SK-N-SH treated with all-trans-retinoic acid at 6 μM for 48 hours (cell line): ENCODE measurements around the gene GABARAPL1.

Source experiments
- ATAC-seq: fragments of 200-7000 bp; cut with Tn5 transposase; 3 replicates; pipeline ENCODE4 v1.9.1; 2020; ENCODE audit warnings: mild to moderate bottlenecking, moderate library complexity
- ARNTL ChIP-seq: fragments of 450-650 bp; formaldehyde crosslinking; IDR thresholded peaks from 2 replicates; pipeline ENCODE4 v1.5.0; 2020; ENCODE audit warnings: low read depth, mild to moderate bottlenecking, moderate library complexity, borderline replicate concordance
- BACH2 ChIP-seq: fragments of 250-450 bp; sonication (Bioruptor Pico); IDR thresholded peaks from 2 replicates; pipeline ENCODE4 v1.9.0; 2021; ENCODE audit warnings: mild to moderate bottlenecking, borderline replicate concordance
- CREB5 ChIP-seq: fragments of 250-450 bp; sonication (Bioruptor Pico); IDR thresholded peaks from 2 replicates; pipeline ENCODE4 v1.5.1; 2020; ENCODE audit warnings: low read depth, mild to moderate bottlenecking, moderate library complexity
- CSDC2 ChIP-seq: fragments of 250-450 bp; sonication (Bioruptor Pico); IDR thresholded peaks from 2 replicates; pipeline ENCODE4 v1.5.0; 2020; ENCODE audit warnings: mild to moderate bottlenecking, moderate library complexity
- CSRNP3 ChIP-seq: fragments of 250-450 bp; sonication (Bioruptor Pico); IDR thresholded peaks from 2 replicates; pipeline ENCODE4 v1.5.1; 2021; ENCODE audit warnings: mild to moderate bottlenecking, moderate library complexity
- ESRRG ChIP-seq: fragments of 250-450 bp; sonication (Bioruptor Pico); IDR thresholded peaks from 2 replicates; pipeline ENCODE4 v1.6.1; 2021; ENCODE audit warnings: mild to moderate bottlenecking
- GLIS3 ChIP-seq: fragments of 250-450 bp; sonication (Bioruptor Pico); IDR thresholded peaks from 2 replicates; pipeline ENCODE4 v1.5.0; 2020; ENCODE audit warnings: mild to moderate bottlenecking, moderate library complexity
- ISL1 ChIP-seq: fragments of 250-450 bp; sonication (Bioruptor Pico); IDR thresholded peaks from 2 replicates; pipeline ENCODE4 v2.1.2; 2022; ENCODE audit warnings: mild to moderate bottlenecking, moderate library complexity
- RARB ChIP-seq: fragments of 250-450 bp; sonication (Bioruptor Pico); IDR thresholded peaks from 2 replicates; pipeline ENCODE4 v1.8.0; 2021; ENCODE audit warnings: mild to moderate bottlenecking, moderate library complexity
- TCF4 ChIP-seq: fragments of 250-450 bp; sonication (Bioruptor Pico); IDR thresholded peaks from 2 replicates; pipeline ENCODE4 v1.8.0; 2021; ENCODE audit warnings: mild to moderate bottlenecking, moderate library complexity, borderline replicate concordance
- TOX ChIP-seq: fragments of 250-450 bp; sonication (Bioruptor Pico); IDR thresholded peaks from 2 replicates; pipeline ENCODE4 v1.8.0; 2021; ENCODE audit warnings: mild to moderate bottlenecking, moderate library complexity, borderline replicate concordance
- ZFP3 ChIP-seq: fragments of 250-450 bp; sonication (Bioruptor Pico); IDR thresholded peaks from 2 replicates; pipeline ENCODE4 v1.5.0; 2020; ENCODE audit warnings: mild to moderate bottlenecking, moderate library complexity
- ZFP30 ChIP-seq: fragments of 450-650 bp; formaldehyde crosslinking; IDR thresholded peaks from 2 replicates; pipeline ENCODE4 v1.5.0; 2022; ENCODE audit warnings: mild to moderate bottlenecking, moderate library complexity
- ZNF565 ChIP-seq: fragments of 450-650 bp; formaldehyde crosslinking; conservative IDR thresholded peaks from 2 replicates; pipeline ENCODE4 v1.5.0; 2020; ENCODE audit warnings: low read depth, mild to moderate bottlenecking, moderate library complexity
- ZNF70 ChIP-seq: fragments of 450-650 bp; formaldehyde crosslinking; IDR thresholded peaks from 2 replicates; pipeline ENCODE4 v1.5.0; 2020; ENCODE audit warnings: mild to moderate bottlenecking, moderate library complexity
- ZNF8 ChIP-seq: fragments of 450-650 bp; formaldehyde crosslinking; IDR thresholded peaks from 2 replicates; pipeline ENCODE4 v1.5.0; 2020; ENCODE audit warnings: mild to moderate bottlenecking, moderate library complexity
- TF ChIP-seq, protein P1 (sequence below): fragments of 250-450 bp; sonication (Bioruptor Pico); IDR thresholded peaks from 2 replicates; pipeline ENCODE4 v1.5.0; 2020; ENCODE audit warnings: mild to moderate bottlenecking, moderate library complexity
- TF ChIP-seq, protein P2 (sequence below): fragments of 250-450 bp; sonication (Bioruptor Pico); IDR thresholded peaks from 2 replicates; pipeline ENCODE4 v1.8.0; 2021; ENCODE audit warnings: low read depth, mild to moderate bottlenecking, moderate library complexity, borderline replicate concordance
- TF ChIP-seq, protein P3 (sequence below): fragments of 250-450 bp; sonication (Bioruptor Pico); IDR thresholded peaks from 2 replicates; pipeline ENCODE4 v1.8.0; 2020; ENCODE audit warnings: mild to moderate bottlenecking, moderate library complexity, borderline replicate concordance

The GABARAPL1 gene

DNA sequence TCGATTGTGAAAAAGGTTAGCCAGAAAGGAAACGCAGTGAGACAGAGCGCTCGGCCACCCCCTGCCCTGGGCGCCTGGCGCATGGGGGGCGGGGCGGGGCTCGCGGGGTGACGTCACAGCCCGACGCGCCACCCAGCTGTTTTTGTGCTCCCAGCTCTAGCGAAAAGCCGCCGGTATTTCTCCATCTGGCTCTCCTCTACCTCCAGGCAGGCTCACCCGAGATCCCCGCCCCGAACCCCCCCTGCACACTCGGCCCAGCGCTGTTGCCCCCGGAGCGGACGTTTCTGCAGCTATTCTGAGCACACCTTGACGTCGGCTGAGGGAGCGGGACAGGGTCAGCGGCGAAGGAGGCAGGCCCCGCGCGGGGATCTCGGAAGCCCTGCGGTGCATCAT, at the start of gene GABARAPL1:
GABARAPL1 (plus strand) TSS at position 139 of the 393 bp plus-strand sequence; CDS start at position 392, 253 bp downstream.
- TF ChIP-seq ARNTL (CRISPR knock-in tag) (no peak), CSRNP3 (no peak), ZFP3 (CRISPR knock-in tag) (no peak), CSDC2 (no peak)
- TF ChIP-seq, protein P1, sequence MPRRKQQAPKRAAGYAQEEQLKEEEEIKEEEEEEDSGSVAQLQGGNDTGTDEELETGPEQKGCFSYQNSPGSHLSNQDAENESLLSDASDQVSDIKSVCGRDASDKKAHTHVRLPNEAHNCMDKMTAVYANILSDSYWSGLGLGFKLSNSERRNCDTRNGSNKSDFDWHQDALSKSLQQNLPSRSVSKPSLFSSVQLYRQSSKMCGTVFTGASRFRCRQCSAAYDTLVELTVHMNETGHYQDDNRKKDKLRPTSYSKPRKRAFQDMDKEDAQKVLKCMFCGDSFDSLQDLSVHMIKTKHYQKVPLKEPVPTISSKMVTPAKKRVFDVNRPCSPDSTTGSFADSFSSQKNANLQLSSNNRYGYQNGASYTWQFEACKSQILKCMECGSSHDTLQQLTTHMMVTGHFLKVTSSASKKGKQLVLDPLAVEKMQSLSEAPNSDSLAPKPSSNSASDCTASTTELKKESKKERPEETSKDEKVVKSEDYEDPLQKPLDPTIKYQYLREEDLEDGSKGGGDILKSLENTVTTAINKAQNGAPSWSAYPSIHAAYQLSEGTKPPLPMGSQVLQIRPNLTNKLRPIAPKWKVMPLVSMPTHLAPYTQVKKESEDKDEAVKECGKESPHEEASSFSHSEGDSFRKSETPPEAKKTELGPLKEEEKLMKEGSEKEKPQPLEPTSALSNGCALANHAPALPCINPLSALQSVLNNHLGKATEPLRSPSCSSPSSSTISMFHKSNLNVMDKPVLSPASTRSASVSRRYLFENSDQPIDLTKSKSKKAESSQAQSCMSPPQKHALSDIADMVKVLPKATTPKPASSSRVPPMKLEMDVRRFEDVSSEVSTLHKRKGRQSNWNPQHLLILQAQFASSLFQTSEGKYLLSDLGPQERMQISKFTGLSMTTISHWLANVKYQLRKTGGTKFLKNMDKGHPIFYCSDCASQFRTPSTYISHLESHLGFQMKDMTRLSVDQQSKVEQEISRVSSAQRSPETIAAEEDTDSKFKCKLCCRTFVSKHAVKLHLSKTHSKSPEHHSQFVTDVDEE: no peak
- TF ChIP-seq, protein P2, sequence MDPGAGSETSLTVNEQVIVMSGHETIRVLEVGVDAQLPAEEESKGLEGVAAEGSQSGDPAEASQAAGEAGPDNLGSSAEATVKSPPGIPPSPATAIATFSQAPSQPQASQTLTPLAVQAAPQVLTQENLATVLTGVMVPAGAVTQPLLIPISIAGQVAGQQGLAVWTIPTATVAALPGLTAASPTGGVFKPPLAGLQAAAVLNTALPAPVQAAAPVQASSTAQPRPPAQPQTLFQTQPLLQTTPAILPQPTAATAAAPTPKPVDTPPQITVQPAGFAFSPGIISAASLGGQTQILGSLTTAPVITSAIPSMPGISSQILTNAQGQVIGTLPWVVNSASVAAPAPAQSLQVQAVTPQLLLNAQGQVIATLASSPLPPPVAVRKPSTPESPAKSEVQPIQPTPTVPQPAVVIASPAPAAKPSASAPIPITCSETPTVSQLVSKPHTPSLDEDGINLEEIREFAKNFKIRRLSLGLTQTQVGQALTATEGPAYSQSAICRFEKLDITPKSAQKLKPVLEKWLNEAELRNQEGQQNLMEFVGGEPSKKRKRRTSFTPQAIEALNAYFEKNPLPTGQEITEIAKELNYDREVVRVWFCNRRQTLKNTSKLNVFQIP: no peak
- peak; percentile 76 for ATAC-seq

DNA sequence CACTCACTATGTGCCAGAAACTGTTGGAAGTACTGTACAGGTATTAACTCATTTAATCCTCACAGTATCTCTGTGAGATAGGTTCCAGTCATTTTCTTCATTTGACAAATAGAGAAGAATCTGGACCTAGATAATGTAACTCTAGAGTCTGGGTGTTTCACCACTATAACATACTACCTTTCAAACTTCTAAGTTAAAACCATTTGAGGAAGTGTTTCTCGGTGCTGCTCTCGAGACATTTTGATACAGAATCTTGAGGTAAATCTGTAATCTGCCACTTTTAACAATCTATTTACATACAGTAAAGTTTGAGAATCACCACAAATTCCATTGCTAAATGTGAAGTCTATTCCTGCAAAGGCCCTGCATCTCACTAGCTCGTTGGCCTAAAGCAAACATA, 49.6 kb upstream of the GABARAPL1 start:
- TF ChIP-seq ZNF565 (CRISPR knock-in tag) (no peak), BACH2 (CRISPR knock-in tag) (no peak), GLIS3 (CRISPR knock-in tag) (no peak), CSDC2 (no peak), ISL1 (no peak)
- TF ChIP-seq, all 23 proteins: peak for 0
- no peak for ATAC-seq

DNA sequence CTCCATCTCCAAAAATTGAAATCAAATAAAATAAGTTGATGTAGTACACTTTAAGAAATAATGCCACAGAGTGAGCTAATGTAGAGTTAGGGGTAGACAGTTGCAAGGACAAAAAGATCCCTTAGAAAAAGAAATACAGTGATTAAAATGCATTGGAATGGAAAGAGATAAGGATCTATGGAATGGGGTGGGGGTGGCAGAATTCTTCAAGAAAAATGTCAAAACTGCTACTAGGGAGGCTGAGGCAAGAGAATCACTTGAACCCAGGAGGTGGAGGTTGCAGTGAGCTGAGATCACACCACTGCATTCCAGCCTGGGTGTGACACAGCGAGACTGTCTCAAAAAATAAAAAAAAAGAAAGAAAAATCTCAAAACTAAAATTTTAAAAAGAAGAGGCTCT, 47.3 kb upstream of the GABARAPL1 start:
- TF ChIP-seq RARB (CRISPR knock-in tag) (no peak), ISL1 (no peak), GLIS3 (CRISPR knock-in tag) (no peak), ZNF70 (CRISPR knock-in tag) (no peak), CREB5 (CRISPR knock-in tag) (no peak), CSDC2 (no peak), TOX (CRISPR knock-in tag) (no peak), ZFP3 (CRISPR knock-in tag) (no peak), ZNF565 (CRISPR knock-in tag) (no peak), ESRRG (CRISPR knock-in tag) (no peak)
- ATAC-seq: no peak

- no peak for ATAC-seq
- TF ChIP-seq ZNF70 (CRISPR knock-in tag): no peak
- no peak for TF ChIP-seq ARNTL (CRISPR knock-in tag)
- no peak for TF ChIP-seq ISL1
- no peak for TF ChIP-seq ZNF565 (CRISPR knock-in tag)
- no peak for TF ChIP-seq ZFP30 (CRISPR knock-in tag)
- TF ChIP-seq, protein P3, sequence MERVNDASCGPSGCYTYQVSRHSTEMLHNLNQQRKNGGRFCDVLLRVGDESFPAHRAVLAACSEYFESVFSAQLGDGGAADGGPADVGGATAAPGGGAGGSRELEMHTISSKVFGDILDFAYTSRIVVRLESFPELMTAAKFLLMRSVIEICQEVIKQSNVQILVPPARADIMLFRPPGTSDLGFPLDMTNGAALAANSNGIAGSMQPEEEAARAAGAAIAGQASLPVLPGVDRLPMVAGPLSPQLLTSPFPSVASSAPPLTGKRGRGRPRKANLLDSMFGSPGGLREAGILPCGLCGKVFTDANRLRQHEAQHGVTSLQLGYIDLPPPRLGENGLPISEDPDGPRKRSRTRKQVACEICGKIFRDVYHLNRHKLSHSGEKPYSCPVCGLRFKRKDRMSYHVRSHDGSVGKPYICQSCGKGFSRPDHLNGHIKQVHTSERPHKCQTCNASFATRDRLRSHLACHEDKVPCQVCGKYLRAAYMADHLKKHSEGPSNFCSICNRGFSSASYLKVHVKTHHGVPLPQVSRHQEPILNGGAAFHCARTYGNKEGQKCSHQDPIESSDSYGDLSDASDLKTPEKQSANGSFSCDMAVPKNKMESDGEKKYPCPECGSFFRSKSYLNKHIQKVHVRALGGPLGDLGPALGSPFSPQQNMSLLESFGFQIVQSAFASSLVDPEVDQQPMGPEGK (CRISPR knock-in tag): no peak
- TF ChIP-seq BACH2 (CRISPR knock-in tag): no peak
- TF ChIP-seq CSDC2: no peak
- TF ChIP-seq, protein P2: no peak
- TF ChIP-seq, protein P1: no peak
- TF ChIP-seq CREB5 (CRISPR knock-in tag): no peak
- TF ChIP-seq ZFP3 (CRISPR knock-in tag): no peak
- no peak for TF ChIP-seq RARB (CRISPR knock-in tag)
- no peak for TF ChIP-seq ZNF8 (CRISPR knock-in tag)
- no peak for TF ChIP-seq TCF4
- TF ChIP-seq TOX (CRISPR knock-in tag): no peak
These were observed 45.1 kb upstream of the GABARAPL1 start for GRCh38 chr12:10167599-10167998.
